Loucy (cell line): ENCODE results near the gene DDX52.

ENCODE experiments used
- H2AFZ ChIP-seq: fragments of 200-600 bp; sonication (generic); 2 replicates; pipeline ENCODE4 v1.6.0; 2016; ENCODE audit warnings: antibody characterized with exemption, mild to moderate bottlenecking, low read length, moderate library complexity
- H3F3A ChIP-seq: fragments of 200-600 bp; 2 replicates; pipeline ENCODE4 v1.6.0; 2016; ENCODE audit warnings: antibody characterized with exemption, low read depth, mild to moderate bottlenecking
- H3K27me3 ChIP-seq: fragments of 200-600 bp; sonication (generic); 2 replicates; pipeline ENCODE4 v1.6.1; 2014; ENCODE audit warnings: low read length, mild to moderate bottlenecking; ENCODE audit not compliant: insufficient read depth, poor library complexity, severe bottlenecking
- H3K36me3 ChIP-seq: fragments of 200-600 bp; sonication (generic); 2 replicates; pipeline ENCODE4 v1.6.1; 2016; ENCODE audit warnings: low read length; ENCODE audit not compliant: insufficient read depth
- H3K4me1 ChIP-seq: fragments of 200-600 bp; sonication (generic); 2 replicates; pipeline ENCODE4 v1.5.1; 2014; ENCODE audit warnings: low read length, mild to moderate bottlenecking; ENCODE audit not compliant: insufficient read depth, poor library complexity, severe bottlenecking
- H3K4me2 ChIP-seq: fragments of 200-600 bp; sonication (generic); 2 replicates; pipeline ENCODE4 v1.6.0; 2014; ENCODE audit warnings: antibody characterized with exemption, low read length, low read depth, mild to moderate bottlenecking; ENCODE audit not compliant: poor library complexity, severe bottlenecking
- H3K4me3 ChIP-seq: fragments of 200-600 bp; sonication (generic); 2 replicates; pipeline ENCODE4 v1.5.1; 2014; ENCODE audit warnings: low read length, mild to moderate bottlenecking, mixed read lengths; ENCODE audit not compliant: poor library complexity, severe bottlenecking
- H3K79me2 ChIP-seq: fragments of 200-600 bp; sonication (generic); 2 replicates; pipeline ENCODE4 v1.6.1; 2014; ENCODE audit warnings: low read length; ENCODE audit not compliant: insufficient read depth
- H3K9ac ChIP-seq: fragments of 200-600 bp; sonication (generic); 2 replicates; pipeline ENCODE4 v1.6.0; 2014; ENCODE audit warnings: mild to moderate bottlenecking, low read depth, low read length, moderate library complexity; ENCODE audit not compliant: poor library complexity, severe bottlenecking
- H3K9me2 ChIP-seq: fragments of 200-600 bp; sonication (generic); replicated peaks from 2 replicates; pipeline ENCODE4 v1.6.1; 2016; ENCODE audit warnings: low read depth, low read length, mixed read lengths
- H3K9me3 ChIP-seq: fragments of 200-600 bp; sonication (generic); 2 replicates; pipeline ENCODE4 v1.6.1; 2014; ENCODE audit warnings: mild to moderate bottlenecking, antibody characterized with exemption, low read length, low read depth; ENCODE audit not compliant: insufficient read depth
- H4K20me1 ChIP-seq: fragments of 200-600 bp; sonication (generic); 2 replicates; pipeline ENCODE4 v1.6.0; 2014; ENCODE audit warnings: antibody characterized with exemption, low read length, mild to moderate bottlenecking; ENCODE audit not compliant: insufficient read depth, poor library complexity, severe bottlenecking
- EZH2phosphoT487 ChIP-seq: fragments of 200-600 bp; IDR thresholded peaks from 2 replicates; pipeline ENCODE4 v1.6.1; 2018; ENCODE audit warnings: antibody characterized with exemption, mild to moderate bottlenecking, moderate library complexity, borderline replicate concordance
- TF ChIP-seq, protein P1 (sequence below): fragments of 200-600 bp; sonication (generic); conservative IDR thresholded peaks from 2 replicates; pipeline ENCODE4 v1.5.1; 2014; ENCODE audit warnings: mild to moderate bottlenecking, antibody characterized with exemption, low read length

The DDX52 gene, protein sequence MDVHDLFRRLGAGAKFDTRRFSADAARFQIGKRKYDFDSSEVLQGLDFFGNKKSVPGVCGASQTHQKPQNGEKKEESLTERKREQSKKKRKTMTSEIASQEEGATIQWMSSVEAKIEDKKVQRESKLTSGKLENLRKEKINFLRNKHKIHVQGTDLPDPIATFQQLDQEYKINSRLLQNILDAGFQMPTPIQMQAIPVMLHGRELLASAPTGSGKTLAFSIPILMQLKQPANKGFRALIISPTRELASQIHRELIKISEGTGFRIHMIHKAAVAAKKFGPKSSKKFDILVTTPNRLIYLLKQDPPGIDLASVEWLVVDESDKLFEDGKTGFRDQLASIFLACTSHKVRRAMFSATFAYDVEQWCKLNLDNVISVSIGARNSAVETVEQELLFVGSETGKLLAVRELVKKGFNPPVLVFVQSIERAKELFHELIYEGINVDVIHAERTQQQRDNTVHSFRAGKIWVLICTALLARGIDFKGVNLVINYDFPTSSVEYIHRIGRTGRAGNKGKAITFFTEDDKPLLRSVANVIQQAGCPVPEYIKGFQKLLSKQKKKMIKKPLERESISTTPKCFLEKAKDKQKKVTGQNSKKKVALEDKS

DNA sequence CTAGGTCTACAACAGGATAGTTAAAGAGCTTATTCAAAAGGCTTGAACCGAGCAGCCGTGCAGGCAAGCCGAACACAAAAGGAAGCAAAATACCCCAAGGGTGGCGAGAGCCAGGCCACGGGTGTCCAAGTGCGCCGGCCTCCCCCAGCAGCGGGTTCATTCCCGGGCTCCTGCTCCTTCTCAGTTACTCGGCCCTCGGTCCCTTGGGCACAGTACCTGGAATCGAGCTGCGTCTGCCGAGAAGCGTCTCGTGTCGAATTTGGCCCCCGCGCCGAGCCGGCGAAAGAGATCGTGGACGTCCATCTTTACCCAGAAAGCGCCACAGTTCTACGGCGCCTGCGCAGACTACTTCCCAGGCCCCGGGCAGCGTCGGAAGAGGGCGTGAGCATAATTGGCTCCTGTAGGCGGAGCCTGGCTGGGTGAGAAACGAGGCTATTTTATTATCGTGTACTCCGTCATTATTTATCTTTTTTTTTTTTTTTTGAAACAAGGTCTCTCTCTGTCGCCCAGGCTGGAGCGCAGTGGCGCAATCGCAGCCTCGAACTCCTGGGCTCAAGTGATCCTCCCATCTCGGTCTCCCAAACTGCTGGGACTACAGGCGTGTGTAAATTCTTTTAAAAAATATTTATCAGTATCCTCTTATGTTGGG is at the start of gene DDX52:
Gene DDX52, minus strand, starts transcription at position 329 of the 649 bp plus-strand sequence. Its CDS starts 26 bp downstream, at position 303.
- Histone ChIP-seq H3K9me3 (no peaks in the 10 kb centered on the region), H3F3A (no peaks in the 10 kb centered on the region), H2AFZ (peak within 1 kb of the TSS; percentile 96), H3K4me3 (peak within 1 kb of the TSS; percentile 82), H3K9ac (peak within 1 kb of the TSS; percentile 92), H3K27me3 (no peaks in the 10 kb centered on the region), H3K79me2 (peaks cover 49% of the 10 kb centered on the region), H3K4me1 (peaks cover 30% of the 10 kb centered on the region), H3K9me2 (no peaks in the 10 kb centered on the region), H3K36me3 (no peaks in the 10 kb centered on the region), H4K20me1 (peaks cover 30% of the 10 kb centered on the region), H3K4me2 (peak within 1 kb of the TSS; percentile 91)
- TF ChIP-seq EZH2phosphoT487, result no peak
- TF ChIP-seq, protein P1, sequence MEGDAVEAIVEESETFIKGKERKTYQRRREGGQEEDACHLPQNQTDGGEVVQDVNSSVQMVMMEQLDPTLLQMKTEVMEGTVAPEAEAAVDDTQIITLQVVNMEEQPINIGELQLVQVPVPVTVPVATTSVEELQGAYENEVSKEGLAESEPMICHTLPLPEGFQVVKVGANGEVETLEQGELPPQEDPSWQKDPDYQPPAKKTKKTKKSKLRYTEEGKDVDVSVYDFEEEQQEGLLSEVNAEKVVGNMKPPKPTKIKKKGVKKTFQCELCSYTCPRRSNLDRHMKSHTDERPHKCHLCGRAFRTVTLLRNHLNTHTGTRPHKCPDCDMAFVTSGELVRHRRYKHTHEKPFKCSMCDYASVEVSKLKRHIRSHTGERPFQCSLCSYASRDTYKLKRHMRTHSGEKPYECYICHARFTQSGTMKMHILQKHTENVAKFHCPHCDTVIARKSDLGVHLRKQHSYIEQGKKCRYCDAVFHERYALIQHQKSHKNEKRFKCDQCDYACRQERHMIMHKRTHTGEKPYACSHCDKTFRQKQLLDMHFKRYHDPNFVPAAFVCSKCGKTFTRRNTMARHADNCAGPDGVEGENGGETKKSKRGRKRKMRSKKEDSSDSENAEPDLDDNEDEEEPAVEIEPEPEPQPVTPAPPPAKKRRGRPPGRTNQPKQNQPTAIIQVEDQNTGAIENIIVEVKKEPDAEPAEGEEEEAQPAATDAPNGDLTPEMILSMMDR, result no peak

DNA sequence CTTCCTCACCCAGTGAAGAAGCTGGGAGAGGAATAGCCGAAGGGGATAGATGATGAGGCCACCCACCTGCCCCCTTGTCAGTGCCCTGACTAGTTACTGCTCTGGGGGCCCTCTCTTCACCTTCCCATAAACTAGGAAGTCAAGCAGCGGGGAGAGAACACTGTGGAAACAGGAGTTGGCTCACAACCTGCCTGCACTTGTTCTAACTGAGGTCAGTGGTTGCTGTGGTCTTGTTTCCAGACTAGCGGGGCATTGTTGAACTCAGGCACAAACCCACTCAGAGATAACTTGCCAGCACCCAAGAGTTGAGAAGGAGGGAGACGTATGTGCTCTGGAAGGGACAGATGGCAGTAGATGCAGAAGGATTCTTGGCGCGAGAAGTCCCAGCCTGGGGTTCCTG is 48.6 kb upstream of the DDX52 start:
- TF ChIP-seq EZH2phosphoT487, result no peak
- TF ChIP-seq, protein P1, result no peak
- no peaks in the 10 kb centered on the region for H3K79me2 ChIP-seq
- H4K20me1 ChIP-seq, result no peaks in the 10 kb centered on the region
- H3K4me2 ChIP-seq, result no peak overlapping the region
- no peak overlapping the region for H3K4me3 ChIP-seq
- no peak overlapping the region for H2AFZ ChIP-seq
- no peaks in the 10 kb centered on the region for H3K27me3 ChIP-seq
- H3K4me1 ChIP-seq, result peaks cover 4% of the 10 kb centered on the region
- no peaks in the 10 kb centered on the region for H3K9me2 ChIP-seq
- no peaks in the 10 kb centered on the region for H3K9me3 ChIP-seq
- no peaks in the 10 kb centered on the region for H3F3A ChIP-seq
- no peaks in the 10 kb centered on the region for H3K36me3 ChIP-seq
- H3K9ac ChIP-seq, result no peak overlapping the region

DNA sequence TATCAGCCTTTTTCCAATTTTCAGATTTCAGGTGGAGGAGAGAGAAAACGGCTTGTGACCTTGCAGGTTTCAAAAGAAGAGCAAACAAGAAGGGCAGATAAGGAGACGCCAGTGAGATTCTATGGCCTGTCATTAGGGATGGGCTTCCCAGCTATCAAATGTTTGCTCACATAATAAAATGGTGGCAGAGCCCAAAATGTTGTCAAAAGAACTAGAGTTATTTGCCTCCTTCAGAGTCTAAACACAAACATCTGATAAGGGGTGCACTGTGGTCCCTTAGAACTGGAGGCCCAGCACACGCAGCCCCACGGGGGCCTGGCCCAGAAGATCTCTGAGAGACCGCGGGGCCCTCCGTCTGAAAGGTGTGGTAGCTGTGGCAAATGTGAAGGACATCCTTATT is 46.1 kb upstream of the DDX52 start:
- no peaks in the 10 kb centered on the region for H3K36me3 ChIP-seq
- H3F3A ChIP-seq, result no peaks in the 10 kb centered on the region
- TF ChIP-seq EZH2phosphoT487, result no peak
- TF ChIP-seq, protein P1, result no peak
- no peaks in the 10 kb centered on the region for H3K27me3 ChIP-seq
- no peaks in the 10 kb centered on the region for H3K79me2 ChIP-seq
- H4K20me1 ChIP-seq, result no peaks in the 10 kb centered on the region
- no peak overlapping the region for H3K4me2 ChIP-seq
- no peak overlapping the region for H3K4me3 ChIP-seq
- no peaks in the 10 kb centered on the region for H3K9me2 ChIP-seq
- H3K4me1 ChIP-seq, result no peaks in the 10 kb centered on the region
- H3K9me3 ChIP-seq, result no peaks in the 10 kb centered on the region
- H2AFZ ChIP-seq, result no peak overlapping the region
- no peak overlapping the region for H3K9ac ChIP-seq
